GM19328 (cell line): ENCODE data around the gene RAB13.

ENCODE experiments used
- ATAC-seq: cut with Tn5 transposase; IDR thresholded peaks from one replicate; pipeline ENCODE4 v1.9.1; 2021; ENCODE audit warnings: mild to moderate bottlenecking, moderate library complexity; ENCODE audit not compliant: unreplicated experiment

Gene RAB13

GRCh38 chr1:153934746-153935145 lies 51.4 kb downstream of the RAB13 start:
- ATAC-seq, result no peak

- ATAC-seq, result no peak
Observed at GRCh38 chr1:153933955-153934354, 52.2 kb downstream of the RAB13 start.

GRCh38 chr1:153933430-153933829 lies 52.7 kb downstream of the RAB13 start:
- ATAC-seq, result no peak

- no peak for ATAC-seq
Observed at GRCh38 chr1:153932156-153933131, 53.7 kb downstream of the RAB13 start.
